ENCODE data around the gene MRPS22. TPM values are rescaled to one million over a fixed set of nuclear protein-coding genes. Genes with fewer than 3 reads are reported as not detected.

Gene MRPS22
- total and polyA plus RNA-seq, 9 of the 15 experiments (the other 6 are each of a cell fraction or from before 2014, with no cell fraction given): 148 to 397 (median 229) TPM

DNA sequence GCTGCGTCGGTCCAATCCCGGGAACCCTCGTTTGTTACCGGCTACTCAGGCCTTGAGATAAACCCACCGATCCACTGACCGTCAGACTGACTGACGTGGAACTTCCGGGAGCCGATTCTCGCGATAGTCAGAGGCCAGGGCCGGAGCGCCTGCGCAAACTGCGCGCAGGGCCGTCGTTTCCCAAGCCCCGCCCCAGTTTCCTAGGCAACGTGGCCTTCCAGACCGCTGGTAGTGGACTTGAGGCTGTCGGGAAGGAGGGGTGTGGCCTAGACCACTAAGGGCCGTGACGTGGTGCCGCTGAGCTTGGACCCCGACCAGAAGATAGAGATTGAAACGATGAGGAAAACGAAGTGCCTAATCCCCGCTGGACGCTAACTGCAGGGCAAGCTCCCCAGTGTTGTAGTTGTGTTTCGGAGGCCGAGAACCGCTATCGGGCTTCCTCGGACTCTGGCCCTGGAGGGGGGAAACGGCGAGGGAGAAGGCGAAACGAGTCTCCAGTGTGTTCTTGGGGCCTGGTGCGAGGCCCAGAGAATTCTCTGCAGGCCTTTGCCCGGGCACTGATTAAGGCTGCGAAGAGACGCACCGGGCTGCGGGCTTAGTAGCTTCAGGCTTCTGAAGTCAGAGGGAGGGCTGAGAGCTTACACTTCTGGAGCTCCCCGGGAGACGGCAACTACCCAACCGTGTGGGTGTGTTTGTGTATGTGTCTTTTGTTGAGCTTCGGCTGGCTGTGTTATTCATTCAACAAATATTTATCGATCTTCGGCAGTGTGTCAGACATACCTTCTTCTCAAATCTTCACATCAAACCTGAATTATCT is 45.9 kb downstream of the MRPS22 start, which contains the start of gene COPB2 (continued):
- TF ChIP-seq, protein P1, sequence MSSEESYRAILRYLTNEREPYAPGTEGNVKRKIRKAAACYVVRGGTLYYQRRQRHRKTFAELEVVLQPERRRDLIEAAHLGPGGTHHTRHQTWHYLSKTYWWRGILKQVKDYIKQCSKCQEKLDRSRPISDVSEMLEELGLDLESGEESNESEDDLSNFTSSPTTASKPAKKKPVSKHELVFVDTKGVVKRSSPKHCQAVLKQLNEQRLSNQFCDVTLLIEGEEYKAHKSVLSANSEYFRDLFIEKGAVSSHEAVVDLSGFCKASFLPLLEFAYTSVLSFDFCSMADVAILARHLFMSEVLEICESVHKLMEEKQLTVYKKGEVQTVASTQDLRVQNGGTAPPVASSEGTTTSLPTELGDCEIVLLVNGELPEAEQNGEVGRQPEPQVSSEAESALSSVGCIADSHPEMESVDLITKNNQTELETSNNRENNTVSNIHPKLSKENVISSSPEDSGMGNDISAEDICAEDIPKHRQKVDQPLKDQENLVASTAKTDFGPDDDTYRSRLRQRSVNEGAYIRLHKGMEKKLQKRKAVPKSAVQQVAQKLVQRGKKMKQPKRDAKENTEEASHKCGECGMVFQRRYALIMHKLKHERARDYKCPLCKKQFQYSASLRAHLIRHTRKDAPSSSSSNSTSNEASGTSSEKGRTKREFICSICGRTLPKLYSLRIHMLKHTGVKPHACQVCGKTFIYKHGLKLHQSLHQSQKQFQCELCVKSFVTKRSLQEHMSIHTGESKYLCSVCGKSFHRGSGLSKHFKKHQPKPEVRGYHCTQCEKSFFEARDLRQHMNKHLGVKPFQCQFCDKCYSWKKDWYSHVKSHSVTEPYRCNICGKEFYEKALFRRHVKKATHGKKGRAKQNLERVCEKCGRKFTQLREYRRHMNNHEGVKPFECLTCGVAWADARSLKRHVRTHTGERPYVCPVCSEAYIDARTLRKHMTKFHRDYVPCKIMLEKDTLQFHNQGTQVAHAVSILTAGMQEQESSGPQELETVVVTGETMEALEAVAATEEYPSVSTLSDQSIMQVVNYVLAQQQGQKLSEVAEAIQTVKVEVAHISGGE (CRISPR knock-in tag; IDR thresholded peaks at IDR 0.05): no peak
- no peak for TF ChIP-seq ZKSCAN1 (IDR thresholded peaks at IDR 0.05; ENCODE audit: low read depth, low read length)
- TF ChIP-seq BACH1 (tag; IDR thresholded peaks at IDR 0.05): no peak
- TF ChIP-seq PTTG1 (tag; IDR thresholded peaks at IDR 0.05; ENCODE audit: low read depth): no peak
- no peak for TF ChIP-seq ZNF274 (IDR thresholded peaks at IDR 0.05; ENCODE audit: borderline replicate concordance, low read depth, low read length)
- peak; percentile 36; the same call in 1 of the 2 replicates for TF ChIP-seq ZNF431 (CRISPR knock-in tag; IDR thresholded peaks at IDR 0.05)
- peak; percentile 89 for TF ChIP-seq MEIS2 (IDR thresholded peaks at IDR 0.05; ENCODE audit: partially characterized antibody)
- TF ChIP-seq, protein P2, sequence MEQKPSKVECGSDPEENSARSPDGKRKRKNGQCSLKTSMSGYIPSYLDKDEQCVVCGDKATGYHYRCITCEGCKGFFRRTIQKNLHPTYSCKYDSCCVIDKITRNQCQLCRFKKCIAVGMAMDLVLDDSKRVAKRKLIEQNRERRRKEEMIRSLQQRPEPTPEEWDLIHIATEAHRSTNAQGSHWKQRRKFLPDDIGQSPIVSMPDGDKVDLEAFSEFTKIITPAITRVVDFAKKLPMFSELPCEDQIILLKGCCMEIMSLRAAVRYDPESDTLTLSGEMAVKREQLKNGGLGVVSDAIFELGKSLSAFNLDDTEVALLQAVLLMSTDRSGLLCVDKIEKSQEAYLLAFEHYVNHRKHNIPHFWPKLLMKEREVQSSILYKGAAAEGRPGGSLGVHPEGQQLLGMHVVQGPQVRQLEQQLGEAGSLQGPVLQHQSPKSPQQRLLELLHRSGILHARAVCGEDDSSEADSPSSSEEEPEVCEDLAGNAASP (IDR thresholded peaks at IDR 0.05): no peak
- no peak for TF ChIP-seq JUNB (CRISPR knock-in tag; conservative IDR thresholded peaks at IDR 0.05)
- no peak for TF ChIP-seq ZNF551 (CRISPR knock-in tag; IDR thresholded peaks at IDR 0.05)
- TF ChIP-seq HNRNPLL (IDR thresholded peaks at IDR 0.05; ENCODE audit: low read depth, low read length, poor library complexity, severe bottlenecking): peak; percentile 100
- TF ChIP-seq OTX1 (CRISPR knock-in tag; IDR thresholded peaks at IDR 0.05): no peak
- no peak for TF ChIP-seq ADNP (tag; IDR thresholded peaks at IDR 0.05)
- no peak for TF ChIP-seq CAMTA2 (CRISPR knock-in tag; conservative IDR thresholded peaks at IDR 0.05)
- TF ChIP-seq, protein P3, sequence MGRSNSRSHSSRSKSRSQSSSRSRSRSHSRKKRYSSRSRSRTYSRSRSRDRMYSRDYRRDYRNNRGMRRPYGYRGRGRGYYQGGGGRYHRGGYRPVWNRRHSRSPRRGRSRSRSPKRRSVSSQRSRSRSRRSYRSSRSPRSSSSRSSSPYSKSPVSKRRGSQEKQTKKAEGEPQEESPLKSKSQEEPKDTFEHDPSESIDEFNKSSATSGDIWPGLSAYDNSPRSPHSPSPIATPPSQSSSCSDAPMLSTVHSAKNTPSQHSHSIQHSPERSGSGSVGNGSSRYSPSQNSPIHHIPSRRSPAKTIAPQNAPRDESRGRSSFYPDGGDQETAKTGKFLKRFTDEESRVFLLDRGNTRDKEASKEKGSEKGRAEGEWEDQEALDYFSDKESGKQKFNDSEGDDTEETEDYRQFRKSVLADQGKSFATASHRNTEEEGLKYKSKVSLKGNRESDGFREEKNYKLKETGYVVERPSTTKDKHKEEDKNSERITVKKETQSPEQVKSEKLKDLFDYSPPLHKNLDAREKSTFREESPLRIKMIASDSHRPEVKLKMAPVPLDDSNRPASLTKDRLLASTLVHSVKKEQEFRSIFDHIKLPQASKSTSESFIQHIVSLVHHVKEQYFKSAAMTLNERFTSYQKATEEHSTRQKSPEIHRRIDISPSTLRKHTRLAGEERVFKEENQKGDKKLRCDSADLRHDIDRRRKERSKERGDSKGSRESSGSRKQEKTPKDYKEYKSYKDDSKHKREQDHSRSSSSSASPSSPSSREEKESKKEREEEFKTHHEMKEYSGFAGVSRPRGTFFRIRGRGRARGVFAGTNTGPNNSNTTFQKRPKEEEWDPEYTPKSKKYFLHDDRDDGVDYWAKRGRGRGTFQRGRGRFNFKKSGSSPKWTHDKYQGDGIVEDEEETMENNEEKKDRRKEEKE (IDR thresholded peaks at IDR 0.05; ENCODE audit: borderline replicate concordance in 1 of 2, control insufficient read depth in 1 of 2, low read depth in 2 of 2, low read length in 1 of 2): no peak
- TF ChIP-seq, protein P4, sequence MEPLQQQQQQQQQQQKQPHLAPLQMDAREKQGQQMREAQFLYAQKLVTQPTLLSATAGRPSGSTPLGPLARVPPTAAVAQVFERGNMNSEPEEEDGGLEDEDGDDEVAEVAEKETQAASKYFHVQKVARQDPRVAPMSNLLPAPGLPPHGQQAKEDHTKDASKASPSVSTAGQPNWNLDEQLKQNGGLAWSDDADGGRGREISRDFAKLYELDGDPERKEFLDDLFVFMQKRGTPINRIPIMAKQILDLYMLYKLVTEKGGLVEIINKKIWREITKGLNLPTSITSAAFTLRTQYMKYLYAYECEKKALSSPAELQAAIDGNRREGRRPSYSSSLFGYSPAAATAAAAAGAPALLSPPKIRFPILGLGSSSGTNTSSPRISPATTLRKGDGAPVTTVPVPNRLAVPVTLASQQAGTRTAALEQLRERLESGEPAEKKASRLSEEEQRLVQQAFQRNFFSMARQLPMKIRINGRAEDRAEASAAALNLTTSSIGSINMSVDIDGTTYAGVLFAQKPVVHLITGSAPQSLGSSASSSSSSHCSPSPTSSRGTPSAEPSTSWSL (CRISPR knock-in tag; IDR thresholded peaks at IDR 0.05; ENCODE audit: borderline replicate concordance): no peak
- no peak for TF ChIP-seq SMARCA4 (IDR thresholded peaks at IDR 0.05)
